IPS-20b (cell line): ENCODE results near the gene MYADML2.

ENCODE experiments used
- H3K27ac ChIP-seq: one replicate; pipeline ENCODE4 v1.5.1; 2013; ENCODE audit warnings: low read length
- H3K27me3 ChIP-seq: 2 replicates; pipeline ENCODE4 v1.6.1; 2013; ENCODE audit warnings: mild to moderate bottlenecking, low read length, inconsistent platforms; ENCODE audit not compliant: insufficient read depth
- H3K36me3 ChIP-seq: 2 replicates; pipeline ENCODE4 v1.6.1; 2013; ENCODE audit warnings: low read depth, mild to moderate bottlenecking, inconsistent platforms, low read length, moderate library complexity; ENCODE audit not compliant: insufficient read depth
- H3K4me1 ChIP-seq: 2 replicates; pipeline ENCODE4 v1.6.1; 2013; ENCODE audit warnings: mild to moderate bottlenecking, control low read depth, inconsistent platforms, low read length, moderate library complexity; ENCODE audit not compliant: insufficient read depth
- H3K4me3 ChIP-seq: 2 replicates; pipeline ENCODE4 v1.5.1; 2013; ENCODE audit warnings: mild to moderate bottlenecking, low read length, inconsistent platforms
- H3K9ac ChIP-seq: 2 replicates; pipeline ENCODE4 v1.6.1; 2013; ENCODE audit warnings: low read depth, mild to moderate bottlenecking, inconsistent platforms, low read length, moderate library complexity
- H3K9me3 ChIP-seq: 2 replicates; pipeline ENCODE4 v1.6.1; 2013; ENCODE audit warnings: mild to moderate bottlenecking, low read depth, low read length, inconsistent platforms; ENCODE audit not compliant: insufficient read depth

MYADML2 gene

GRCh38 chr17:81961087-81961511, 14.1 kb upstream of the MYADML2 start, which contains the start of gene NOTUM:
Gene NOTUM (minus strand): TSS chr17:81961187. CDS start chr17:81960909, 278 bp downstream.
- H3K4me3 ChIP-seq: no peak within 1 kb of the TSS

GRCh38 chr17:81960130-81960958, 13.3 kb upstream of the MYADML2 start:
- Histone ChIP-seq H3K4me1 (no peaks in the 10 kb centered on the region), H3K9ac (no peak overlapping the region), H3K27ac (no peak overlapping the region), H3K36me3 (no peaks in the 10 kb centered on the region), H3K9me3 (no peaks in the 10 kb centered on the region), H3K4me3 (no peak overlapping the region), H3K27me3 (peaks cover 88% of the 10 kb centered on the region)

More at GRCh38 chr17:81961087-81961511, 14.1 kb upstream of the MYADML2 start, which contains the start of gene NOTUM:
- Histone ChIP-seq H3K4me1 (no peaks in the 10 kb centered on the region), H3K36me3 (no peaks in the 10 kb centered on the region), H3K27ac (no peak within 1 kb of the TSS), H3K27me3 (peaks cover 94% of the 10 kb centered on the region), H3K9me3 (no peaks in the 10 kb centered on the region), H3K9ac (no peak within 1 kb of the TSS)

- H3K27me3 ChIP-seq: peaks cover 80% of the 10 kb centered on the region
- H3K27ac ChIP-seq: no peak overlapping the region
- H3K9ac ChIP-seq: no peak overlapping the region
- no peaks in the 10 kb centered on the region for H3K4me1 ChIP-seq
- H3K4me3 ChIP-seq: no peak overlapping the region
- H3K9me3 ChIP-seq: no peaks in the 10 kb centered on the region
- H3K36me3 ChIP-seq: no peaks in the 10 kb centered on the region
Measured at GRCh38 chr17:81959362-81960129, 12.5 kb upstream of the MYADML2 start.

GRCh38 chr17:81958633-81959342, 11.8 kb upstream of the MYADML2 start:
- no peak overlapping the region for H3K4me3 ChIP-seq
- no peak overlapping the region for H3K9ac ChIP-seq
- peaks cover 72% of the 10 kb centered on the region for H3K27me3 ChIP-seq
- no peak overlapping the region for H3K27ac ChIP-seq
- H3K9me3 ChIP-seq: no peaks in the 10 kb centered on the region
- no peaks in the 10 kb centered on the region for H3K36me3 ChIP-seq
- H3K4me1 ChIP-seq: no peaks in the 10 kb centered on the region

- no peaks in the 10 kb centered on the region for H3K36me3 ChIP-seq
- H3K27ac ChIP-seq: no peak overlapping the region
- H3K9ac ChIP-seq: no peak overlapping the region
- H3K9me3 ChIP-seq: no peaks in the 10 kb centered on the region
- H3K27me3 ChIP-seq: peaks cover 63% of the 10 kb centered on the region
- H3K4me1 ChIP-seq: no peaks in the 10 kb centered on the region
- H3K4me3 ChIP-seq: no peak overlapping the region
Measured at GRCh38 chr17:81957691-81958432, 10.8 kb upstream of the MYADML2 start.

GRCh38 chr17:81956607-81957589, 9.9 kb upstream of the MYADML2 start:
- no peaks in the 10 kb centered on the region for H3K9me3 ChIP-seq
- H3K27ac ChIP-seq: no peak overlapping the region
- no peaks in the 10 kb centered on the region for H3K36me3 ChIP-seq
- H3K27me3 ChIP-seq: peaks cover 53% of the 10 kb centered on the region
- H3K9ac ChIP-seq: no peak overlapping the region
- H3K4me3 ChIP-seq: no peak overlapping the region
- no peaks in the 10 kb centered on the region for H3K4me1 ChIP-seq

- Histone ChIP-seq H3K9ac (no peak overlapping the region), H3K36me3 (no peaks in the 10 kb centered on the region), H3K4me1 (no peaks in the 10 kb centered on the region)
Measured at GRCh38 chr17:81955756-81956544, 8.9 kb upstream of the MYADML2 start.

GRCh38 chr17:81955058-81955681, 8.1 kb upstream of the MYADML2 start:
- peaks cover 39% of the 10 kb centered on the region for H3K27me3 ChIP-seq
- no peak overlapping the region for H3K9ac ChIP-seq
- H3K36me3 ChIP-seq: no peaks in the 10 kb centered on the region
- H3K4me1 ChIP-seq: no peaks in the 10 kb centered on the region
- H3K27ac ChIP-seq: no peak overlapping the region
- no peaks in the 10 kb centered on the region for H3K9me3 ChIP-seq
- H3K4me3 ChIP-seq: no peak overlapping the region

More at GRCh38 chr17:81955756-81956544, 8.9 kb upstream of the MYADML2 start:
- H3K4me3 ChIP-seq: no peak overlapping the region
- H3K27me3 ChIP-seq: peaks cover 45% of the 10 kb centered on the region
- no peaks in the 10 kb centered on the region for H3K9me3 ChIP-seq
- H3K27ac ChIP-seq: no peak overlapping the region

GRCh38 chr17:81954131-81955057, 7.4 kb upstream of the MYADML2 start:
- Histone ChIP-seq H3K9ac (no peak overlapping the region), H3K4me1 (no peaks in the 10 kb centered on the region), H3K27ac (no peak overlapping the region), H3K36me3 (no peaks in the 10 kb centered on the region), H3K4me3 (no peak overlapping the region), H3K27me3 (peaks cover 31% of the 10 kb centered on the region), H3K9me3 (no peaks in the 10 kb centered on the region)
